Stimulated activated CD8-positive, alpha-beta memory T cell treated with anti-CD3 and anti-CD28 coated beads, Interleukin-7, amount 100 ng/mL, for 1 hour (primary cell): ENCODE results near the gene ZNF439.
A peak's percentile ranks its signal among the peaks of the same experiment; 100 is the strongest.
"Not testable (repeated sequence)": the region's sequence is repeated elsewhere in the genome, so short reads cannot be mapped to it uniquely, and the experiment has no call there.

Source experiments
- DNase-seq, 2 donors: peaks; one replicate each; pipeline ENCODE4 v3.0.0-alpha.2; 2020; ENCODE audit warnings: low read depth in 2 of 2

Gene ZNF439

GRCh38 chr19:11868188-11868587 lies 19.7 kb downstream of the ZNF439 start:
- DNase-seq = no peak

DNA sequence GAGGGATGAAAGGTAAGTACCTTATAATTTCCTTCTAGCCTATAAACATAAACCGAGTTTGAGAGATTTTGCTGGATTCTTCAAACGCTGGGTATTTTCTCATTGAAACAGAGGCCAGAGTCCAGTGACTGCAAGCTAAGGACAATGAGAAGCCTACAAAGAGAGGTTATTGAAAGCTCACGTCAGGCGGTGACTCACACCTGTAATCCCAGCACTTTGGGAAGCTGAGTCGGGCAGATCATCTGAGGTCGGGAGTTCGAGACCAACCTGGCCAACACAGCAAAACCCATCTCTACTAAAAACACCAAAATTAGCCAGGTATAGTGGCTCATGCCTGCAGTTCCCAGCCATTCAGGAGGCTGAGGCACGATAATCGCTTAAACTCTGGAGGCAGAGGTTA lies 24.1 kb downstream of the ZNF439 start:
- DNase-seq = no peak

- DNase-seq = no peak
These were observed 25.2 kb downstream of the ZNF439 start for GRCh38 chr19:11873762-11874161.

DNA sequence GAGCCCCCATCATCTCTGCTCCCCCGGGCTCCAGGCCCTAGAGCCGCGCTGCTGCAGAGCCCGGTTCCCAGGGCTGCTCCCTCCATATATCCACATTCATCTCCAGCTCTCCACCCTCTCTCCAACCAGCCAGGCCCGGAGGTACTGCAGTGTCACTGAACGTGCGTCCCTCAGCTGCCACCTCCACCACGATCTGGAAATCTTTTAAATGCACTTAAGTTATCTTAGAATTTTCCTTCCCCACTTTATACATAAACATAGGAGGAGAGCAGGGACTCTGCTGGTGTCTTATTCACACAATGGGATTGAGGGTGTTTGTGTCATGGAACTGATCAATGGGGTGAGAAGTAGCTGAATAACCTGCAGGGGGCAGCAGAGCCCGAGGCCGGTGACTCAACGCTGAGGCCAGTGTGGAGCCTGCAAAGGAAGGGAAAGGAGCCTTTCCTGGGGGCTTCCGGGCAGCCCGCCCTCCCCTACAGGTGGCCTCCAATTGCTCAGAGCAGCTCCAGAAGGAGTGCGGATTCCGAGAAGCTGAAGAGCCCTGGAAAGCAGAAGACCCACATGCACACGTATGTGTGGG lies 31.3 kb downstream of the ZNF439 start:
- peak in 1 of 2 donors; percentile 3 for DNase-seq

GRCh38 chr19:11880598-11880997 lies 32.1 kb downstream of the ZNF439 start:
- DNase-seq = no peak

- peak; percentile 21 to 50 for DNase-seq
These were observed 32.8 kb downstream of the ZNF439 start for GRCh38 chr19:11881151-11881800.

DNA sequence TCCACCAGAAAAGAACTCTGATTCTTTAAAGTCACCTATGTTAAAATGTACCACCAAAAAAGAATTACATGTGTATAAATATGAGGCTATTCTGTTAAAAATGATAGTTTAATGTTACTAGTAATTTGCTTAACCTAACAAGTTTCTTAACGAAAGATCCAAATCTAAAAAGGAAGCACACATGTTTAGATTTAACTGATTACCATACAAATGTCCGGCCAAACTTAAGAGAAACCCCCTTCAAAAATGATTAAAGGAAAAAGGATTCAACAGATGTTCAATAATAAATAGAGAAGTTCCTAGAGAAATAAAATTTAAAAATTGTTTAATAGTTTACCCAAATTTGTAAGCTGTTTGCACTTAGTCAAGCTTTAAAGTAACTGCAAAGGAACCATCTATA lies 34.1 kb downstream of the ZNF439 start:
- no peak for DNase-seq

DNA sequence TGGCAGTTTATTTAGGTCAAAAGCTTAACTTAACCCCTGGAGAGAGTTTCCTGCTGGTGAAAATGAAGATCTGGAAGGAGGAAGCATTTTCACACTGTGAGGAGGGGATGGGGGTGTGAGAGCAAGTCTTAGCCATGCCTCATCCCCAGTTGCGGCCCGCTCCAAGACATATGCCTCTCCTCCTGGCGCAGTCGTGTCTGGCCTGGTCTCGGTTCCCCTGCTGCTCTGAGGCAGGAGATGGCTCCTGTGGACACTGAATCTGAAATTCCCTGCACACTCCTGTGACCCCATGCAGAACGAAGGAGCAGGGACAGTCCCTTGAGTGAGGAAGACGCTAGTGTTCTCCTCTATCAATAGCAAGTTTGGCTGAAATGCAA lies 38.7 kb downstream of the ZNF439 start:
- DNase-seq = no peak

- DNase-seq = peak; percentile 34 to 41
These were observed 39.3 kb downstream of the ZNF439 start, which contains the start of gene ZNF69 for GRCh38 chr19:11887611-11888531. Gene ZNF69 (plus strand): TSS chr19:11887782. CDS start chr19:11887924, 142 bp downstream.

GRCh38 chr19:11889901-11890300 lies 41.4 kb downstream of the ZNF439 start:
- DNase-seq = not testable (repeated sequence)

DNA sequence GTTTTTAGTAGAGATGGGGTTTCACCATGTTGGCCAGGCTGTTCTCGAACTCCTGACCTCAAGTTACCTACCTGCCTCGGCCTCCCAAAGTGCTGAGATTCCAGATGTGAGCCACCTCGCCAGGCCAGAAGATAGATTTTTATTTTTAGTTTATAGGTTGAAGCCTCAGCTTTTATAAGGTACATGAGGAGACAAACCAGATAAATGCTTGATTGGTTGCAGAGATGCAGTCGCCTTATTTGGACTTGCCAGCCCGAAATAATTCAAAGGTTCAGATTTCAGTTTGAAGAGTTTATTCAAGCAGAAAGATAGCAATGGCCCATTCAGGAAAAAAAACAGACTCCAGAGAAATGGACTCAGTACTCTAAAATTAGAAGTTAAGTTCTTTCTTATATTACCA lies 42.1 kb downstream of the ZNF439 start:
- no peak for DNase-seq

- no peak for DNase-seq
These were observed 46.3 kb downstream of the ZNF439 start for GRCh38 chr19:11894851-11895250.

- DNase-seq = no peak
These were observed 53.7 kb downstream of the ZNF439 start for GRCh38 chr19:11902228-11902627.

- DNase-seq = no peak
These were observed 57.4 kb downstream of the ZNF439 start for GRCh38 chr19:11905928-11906327.

DNA sequence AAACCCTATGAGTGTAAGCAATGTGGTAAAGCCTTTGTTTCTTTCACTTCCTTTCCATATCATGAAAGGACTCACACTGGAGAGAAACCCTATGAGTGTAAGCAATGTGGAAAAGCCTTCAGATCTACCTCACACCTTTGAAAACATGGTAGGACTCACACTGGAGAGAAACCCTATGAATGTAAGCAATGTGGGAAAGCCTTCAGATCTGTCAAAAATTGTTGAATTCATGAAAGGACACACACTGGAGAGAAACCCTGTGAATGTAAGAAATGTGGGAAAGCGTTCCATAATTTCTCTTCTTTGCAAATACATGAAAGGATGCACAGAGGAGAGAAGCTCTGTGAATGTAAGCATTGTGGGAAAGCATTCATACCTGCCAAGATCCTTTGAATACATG lies 63.4 kb downstream of the ZNF439 start:
- DNase-seq = not testable (repeated sequence)

- not testable (repeated sequence) for DNase-seq
These were observed 66.0 kb downstream of the ZNF439 start for GRCh38 chr19:11914417-11915051.
